HepG2 (cell line): ENCODE measurements around the gene CMKLR1. TPM values are rescaled to one million over a fixed set of nuclear protein-coding genes. Genes with fewer than 3 reads are reported as not detected.

Source experiments
- BORCS8-MEF2B ChIP-seq: sonication (generic); formaldehyde crosslinking; IDR thresholded peaks from 2 replicates; pipeline ENCODE4 v1.8.0; 2022; ENCODE audit warnings: mild to moderate bottlenecking, missing genetic modification reagents
- E2F5 ChIP-seq: sonication (generic); formaldehyde crosslinking; conservative IDR thresholded peaks from 2 replicates; pipeline ENCODE4 v1.4.0; 2020; ENCODE audit warnings: missing genetic modification reagents
- JUND ChIP-seq: sonication (generic); formaldehyde crosslinking; IDR thresholded peaks from 2 replicates; pipeline ENCODE4 v1.8.0; 2022; ENCODE audit warnings: mild to moderate bottlenecking, missing genetic modification reagents
- MEIS1 ChIP-seq: sonication (generic); formaldehyde crosslinking; IDR thresholded peaks from 2 replicates; pipeline ENCODE4 v1.9.0; 2021; ENCODE audit warnings: mild to moderate bottlenecking, missing genetic modification reagents, moderate library complexity, borderline replicate concordance
- NCOA5 ChIP-seq: sonication (generic); formaldehyde crosslinking; IDR thresholded peaks from 2 replicates; pipeline ENCODE4 v1.4.0; 2020; ENCODE audit warnings: missing genetic modification reagents
- PBX3 ChIP-seq: sonication (generic); formaldehyde crosslinking; IDR thresholded peaks from 2 replicates; pipeline ENCODE4 v1.8.1; 2023; ENCODE audit warnings: missing genetic modification reagents, inconsistent platforms, borderline replicate concordance
- PRDM10 ChIP-seq: sonication (generic); formaldehyde crosslinking; IDR thresholded peaks from 2 replicates; pipeline ENCODE4 v1.4.0; 2020; ENCODE audit warnings: low read depth, missing genetic modification reagents
- SNAPC5 ChIP-seq: sonication (generic); formaldehyde crosslinking; IDR thresholded peaks from 2 replicates; pipeline ENCODE4 v1.8.1; 2023; ENCODE audit warnings: mild to moderate bottlenecking, missing genetic modification reagents, borderline replicate concordance
- YEATS2 ChIP-seq: sonication (generic); formaldehyde crosslinking; IDR thresholded peaks from 2 replicates; pipeline ENCODE4 v1.4.0; 2020; ENCODE audit warnings: missing genetic modification reagents, borderline replicate concordance
- ZNF550 ChIP-seq: sonication (generic); formaldehyde crosslinking; IDR thresholded peaks from 2 replicates; pipeline ENCODE4 v1.4.0; 2020; ENCODE audit warnings: mild to moderate bottlenecking, missing genetic modification reagents, borderline replicate concordance
- ZNF574 ChIP-seq: sonication (generic); formaldehyde crosslinking; IDR thresholded peaks from 2 replicates; pipeline ENCODE4 v1.4.0; 2020; ENCODE audit warnings: missing genetic modification reagents
- ZNF761 ChIP-seq: sonication (generic); formaldehyde crosslinking; conservative IDR thresholded peaks from 2 replicates; pipeline ENCODE4 v1.4.0; 2020; ENCODE audit warnings: mild to moderate bottlenecking, missing genetic modification reagents
- polyA plus RNA-seq, 8 experiments: library from polyadenylated mRNA; depleted of rRNA in 3 of 8; stranded (reverse) in 7 of 8; unstranded in 1 of 8; fragments of >200 nt; fragmentation: Illumina TruSeq in 4 of 8; extraction: Trizol in 4 of 8; gene quantifications; 2 replicates each; pipeline versions ENCODE4 v1.2.1 to v1.2.3, GENCODE V29; 2011 to 2016; ENCODE audit warnings: low read depth in 4 of 8, missing spikeins in 1 of 8, mixed read lengths in 1 of 8; ENCODE audit not compliant: insufficient read depth in 1 of 8
- total RNA-seq, 5 experiments: library from RNA; depleted of rRNA; stranded (reverse); fragments of >200 nt; fragmentation: Illumina TruSeq; extraction: Trizol; gene quantifications; 2 replicates each; pipeline ENCODE4 v1.2.3, GENCODE V29; 2016; ENCODE audit warnings: low read depth in 1 of 5

The CMKLR1 gene
- total and polyA plus RNA-seq, 2 of the 13 experiments (the other 11 are each of a cell fraction or from before 2014, with no cell fraction given) = not detected

GRCh38 chr12:108328420-108328819 is 10.7 kb downstream of the CMKLR1 start (continued):
- TF ChIP-seq PRDM10 (CRISPR knock-in tag) = no peak
- no peak for TF ChIP-seq SNAPC5 (CRISPR knock-in tag)
- no peak for TF ChIP-seq NCOA5 (CRISPR knock-in tag)
- TF ChIP-seq PBX3 (CRISPR knock-in tag) = no peak
- TF ChIP-seq ZNF574 = no peak
- TF ChIP-seq ZNF550 = no peak
- no peak for TF ChIP-seq JUND (CRISPR knock-in tag)
- TF ChIP-seq ZNF761 (CRISPR knock-in tag) = no peak
- no peak for TF ChIP-seq E2F5 (CRISPR knock-in tag)
- TF ChIP-seq MEIS1 (CRISPR knock-in tag) = no peak
- no peak for TF ChIP-seq YEATS2
- no peak for TF ChIP-seq BORCS8-MEF2B (CRISPR knock-in tag)
- TF ChIP-seq, all 625 proteins: peak for 0
